ENCODE results near the gene AGBL5. TPM values are rescaled to one million over a fixed set of nuclear protein-coding genes. Genes with fewer than 3 reads are reported as not detected.

The AGBL5 gene
- total and polyA plus RNA-seq, 8 donors = 7.8 to 29.0 (median 12.2) TPM

- peaks cover 0 to 12% (median 0%) of the 10 kb centered on the region in 4 donors for H3K4me1 ChIP-seq
- 52 to 79% (median 74%) methylated on average over 5 of the region's 5 CpGs for WGBS, 5 donors
- no peak overlapping the region for H3K4me3 ChIP-seq
- no peaks in the 10 kb centered on the region for H3K9me3 ChIP-seq
- intact Hi-C loops (cut with DNase I; ENCODE audit: low total_unique reads) = no loop called here
- peak overlapping the region in 1 of 5 donors; percentile 20 for H3K27ac ChIP-seq
- H3K27me3 ChIP-seq = no peaks in the 10 kb centered on the region
- TF ChIP-seq POLR2AphosphoS5 (IDR thresholded peaks at IDR 0.05) (no peak), EP300 (IDR thresholded peaks at IDR 0.05) (no peak), POLR2A (IDR thresholded peaks at IDR 0.05) (no peak), CTCF (IDR thresholded peaks at IDR 0.05) (no peak)
- DNase-seq = no peak
- H3K36me3 ChIP-seq = peaks cover 47 to 64% (median 52%) of the 10 kb centered on the region in 4 donors
Observed at GRCh38 chr2:27041752-27042151, 9.7 kb upstream of the AGBL5 start.

DNA sequence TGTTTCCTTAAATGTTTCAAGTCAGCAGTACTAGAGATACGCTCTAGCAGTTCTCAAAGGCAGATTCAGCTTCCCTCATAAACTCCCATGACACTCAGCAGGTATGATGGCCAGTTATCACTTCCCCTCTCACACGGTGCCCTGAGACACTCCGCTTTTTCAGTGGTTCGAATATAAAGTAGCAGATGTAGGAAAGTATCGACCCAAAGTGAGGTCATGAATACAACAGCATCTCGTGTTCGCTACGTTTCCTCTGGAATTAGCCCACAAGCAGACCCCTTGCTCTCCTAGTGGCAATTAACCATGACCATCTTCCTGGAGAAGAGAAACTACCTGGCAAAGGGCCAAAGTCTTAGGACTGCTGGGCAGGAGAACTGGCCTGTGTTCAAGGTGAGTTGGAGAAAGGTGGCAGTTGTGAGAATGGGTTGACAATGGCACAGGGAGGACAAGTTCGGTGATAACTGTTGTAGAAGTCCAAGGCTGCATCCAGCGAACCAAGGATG lies 9.3 kb upstream of the AGBL5 start:
- intact Hi-C loops (cut with DNase I; ENCODE audit: low total_unique reads) = no loop called here
- H3K4me1 ChIP-seq = peaks cover 0 to 12% (median 0%) of the 10 kb centered on the region in 4 donors
- TF ChIP-seq POLR2AphosphoS5 (IDR thresholded peaks at IDR 0.05) (peak in 1 of 3 donors; percentile 4), CTCF (IDR thresholded peaks at IDR 0.05) (no peak)
- WGBS, 5 donors = 80 to 85% (median 82%) methylated on average over 10 of the region's 10 CpGs
- H3K9me3 ChIP-seq = no peaks in the 10 kb centered on the region
- peaks cover 42 to 59% (median 47%) of the 10 kb centered on the region in 4 donors for H3K36me3 ChIP-seq
- no peaks in the 10 kb centered on the region for H3K27me3 ChIP-seq
- DNase-seq = peak in 1 of 2 donors; percentile 19
- H3K27ac ChIP-seq = peak overlapping the region in 1 of 5 donors; percentile 20
- no peak overlapping the region for H3K4me3 ChIP-seq

GRCh38 chr2:27042985-27043634 lies 8.4 kb upstream of the AGBL5 start:
- no peaks in the 10 kb centered on the region for H3K9me3 ChIP-seq
- intact Hi-C loops (cut with DNase I; ENCODE audit: low total_unique reads) = no loop called here
- H3K36me3 ChIP-seq = peaks cover 33 to 50% (median 38%) of the 10 kb centered on the region in 4 donors
- no peak overlapping the region for H3K27ac ChIP-seq
- no peak overlapping the region for H3K4me3 ChIP-seq
- peaks cover 0 to 12% (median 0%) of the 10 kb centered on the region in 4 donors for H3K4me1 ChIP-seq
- DNase-seq = no peak
- 85 to 91% (median 88%) methylated on average over 7 of the region's 7 CpGs for WGBS, 5 donors
- TF ChIP-seq POLR2AphosphoS5 (IDR thresholded peaks at IDR 0.05) = no peak
- no peak for TF ChIP-seq CTCF (IDR thresholded peaks at IDR 0.05)
- TF ChIP-seq POLR2A (IDR thresholded peaks at IDR 0.05) = no peak
- TF ChIP-seq EP300 (IDR thresholded peaks at IDR 0.05) = no peak
- no peaks in the 10 kb centered on the region for H3K27me3 ChIP-seq

DNA sequence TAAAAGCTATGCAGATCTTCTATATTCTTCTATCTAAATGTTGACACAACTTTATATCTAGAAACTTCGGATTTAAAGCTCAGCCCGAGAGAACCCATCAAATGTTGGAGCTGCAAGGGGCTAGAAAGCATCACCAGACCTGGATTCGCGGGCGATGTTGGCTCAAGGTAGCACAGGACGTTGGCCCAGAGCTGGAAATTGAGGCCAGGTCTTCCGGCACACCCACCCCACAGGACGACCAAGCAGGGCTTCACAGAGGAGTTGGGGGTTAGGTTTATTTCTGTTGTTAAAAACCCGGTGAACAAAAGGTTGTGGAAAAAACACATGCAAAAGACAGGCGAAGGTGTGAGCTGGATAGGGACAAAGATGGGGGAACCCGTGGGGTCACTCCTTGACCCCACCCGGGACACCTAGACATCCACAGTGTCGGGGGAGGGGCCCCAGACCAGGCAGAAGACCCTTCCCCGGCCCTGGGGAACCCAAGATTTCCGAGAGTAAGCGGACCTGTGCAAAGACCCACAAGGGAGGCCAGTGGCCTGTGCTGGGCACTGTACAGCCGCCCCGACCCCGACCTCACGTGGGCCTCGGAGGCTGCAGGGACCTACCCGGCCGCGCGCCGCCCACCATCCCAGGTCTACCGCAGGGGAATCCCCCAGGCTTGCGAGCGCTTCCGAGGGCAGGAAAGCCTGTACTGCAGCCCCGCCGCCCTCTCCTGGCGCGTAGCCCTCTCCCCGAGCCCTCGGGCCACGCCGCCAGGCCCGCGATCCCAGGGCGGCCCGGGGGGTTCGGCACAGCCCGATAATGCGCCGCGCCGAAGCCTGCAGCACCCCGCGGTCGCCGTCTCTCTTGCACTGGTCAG lies 1.8 kb upstream of the AGBL5 start:
- Histone ChIP-seq H3K27ac (peak overlapping the region; percentile 83 to 94 (median 92)), H3K36me3 (peaks cover 7 to 18% (median 15%) of the 10 kb centered on the region in 4 donors), H3K9me3 (no peaks in the 10 kb centered on the region), H3K4me3 (peak overlapping the region; percentile 87 to 96 (median 92)), H3K27me3 (no peaks in the 10 kb centered on the region), H3K4me1 (peaks cover 6 to 29% (median 25%) of the 10 kb centered on the region in 4 donors)
- intact Hi-C loops (cut with DNase I; ENCODE audit: low total_unique reads) = no loop called here
- WGBS, 5 donors = 10 to 31% (median 12%) methylated on average over 15 to 52 of the region's 52 CpGs
- TF ChIP-seq EP300 (IDR thresholded peaks at IDR 0.05) = no peak
- TF ChIP-seq CTCF (IDR thresholded peaks at IDR 0.05) = no peak
- TF ChIP-seq POLR2AphosphoS5 (IDR thresholded peaks at IDR 0.05) = no peak
- TF ChIP-seq POLR2A (IDR thresholded peaks at IDR 0.05) = no peak
- DNase-seq = peak in 1 of 2 donors; percentile 80

Measured in stomach (tissue), 9 donors.